HG02852 (cell line): Measurements from ENCODE around the gene METTL15.
"Not testable (repeated sequence)": the region's sequence is repeated elsewhere in the genome, so short reads cannot be mapped to it uniquely, and the experiment has no call there.

Experiments used
- ATAC-seq: cut with Tn5 transposase; IDR thresholded peaks from one replicate; pipeline ENCODE4 v1.9.1; 2021; ENCODE audit warnings: mild to moderate bottlenecking, moderate library complexity; ENCODE audit not compliant: unreplicated experiment

The METTL15 gene

DNA sequence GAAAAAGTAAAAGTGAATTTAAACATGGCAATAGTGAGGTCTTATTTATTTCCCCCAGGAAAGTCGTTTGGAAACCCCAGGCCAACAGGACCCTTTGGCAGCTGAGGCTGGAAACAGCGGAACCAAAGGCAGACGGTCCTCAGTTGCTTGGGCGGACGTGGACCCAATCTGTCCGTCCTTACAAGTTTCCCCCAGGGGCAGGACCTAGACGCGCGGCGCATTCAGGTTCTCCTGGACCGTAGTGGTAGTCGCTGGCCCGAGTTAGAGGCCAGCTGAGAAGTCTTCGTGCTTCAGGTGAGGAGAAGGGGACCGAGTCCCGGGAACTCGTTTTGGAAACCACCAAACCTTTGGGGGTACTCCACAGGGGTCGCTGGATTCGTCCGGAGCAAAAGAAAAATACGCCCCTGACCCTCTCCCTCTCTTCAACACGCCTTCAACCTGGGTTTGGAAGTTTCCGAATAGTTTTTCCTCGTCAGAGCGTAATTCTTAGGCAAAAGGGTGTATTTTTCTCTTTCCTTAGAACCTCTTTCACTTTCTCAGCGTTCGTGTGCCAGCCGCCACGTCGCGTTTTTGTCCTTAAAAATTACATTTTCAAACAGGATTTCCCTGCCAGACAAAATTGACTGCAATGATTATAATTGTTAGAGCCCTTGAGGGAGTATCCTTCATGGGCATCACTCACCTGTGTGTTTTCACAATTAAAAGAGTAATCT lies 2.1 kb downstream of the METTL15 start:
- ATAC-seq: peak; percentile 37

DNA sequence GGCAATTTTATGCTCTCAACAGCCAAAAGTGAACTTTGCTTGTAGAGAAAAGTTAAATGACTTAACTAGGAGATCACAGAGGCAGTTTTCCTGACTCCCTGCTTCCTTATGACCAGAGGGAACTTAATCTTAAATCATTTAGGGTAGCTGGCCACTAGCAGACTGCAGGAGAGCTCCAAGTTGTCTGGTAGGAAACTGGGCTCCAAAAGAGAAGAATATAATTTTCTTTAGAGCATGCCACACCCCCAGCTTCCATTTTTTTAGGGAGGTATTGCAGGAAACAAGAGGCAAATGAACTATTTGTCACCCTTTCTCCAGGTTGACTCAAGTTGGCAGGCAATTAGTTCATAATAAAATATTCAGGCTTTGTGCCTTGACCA lies 2.6 kb downstream of the METTL15 start:
- ATAC-seq: no peak

GRCh38 chr11:28114116-28114515 lies 5.9 kb downstream of the METTL15 start:
- ATAC-seq: no peak

GRCh38 chr11:28114731-28115130 lies 6.5 kb downstream of the METTL15 start:
- ATAC-seq: no peak

- no peak for ATAC-seq
Observed at GRCh38 chr11:28117712-28118111, 9.5 kb downstream of the METTL15 start.

DNA sequence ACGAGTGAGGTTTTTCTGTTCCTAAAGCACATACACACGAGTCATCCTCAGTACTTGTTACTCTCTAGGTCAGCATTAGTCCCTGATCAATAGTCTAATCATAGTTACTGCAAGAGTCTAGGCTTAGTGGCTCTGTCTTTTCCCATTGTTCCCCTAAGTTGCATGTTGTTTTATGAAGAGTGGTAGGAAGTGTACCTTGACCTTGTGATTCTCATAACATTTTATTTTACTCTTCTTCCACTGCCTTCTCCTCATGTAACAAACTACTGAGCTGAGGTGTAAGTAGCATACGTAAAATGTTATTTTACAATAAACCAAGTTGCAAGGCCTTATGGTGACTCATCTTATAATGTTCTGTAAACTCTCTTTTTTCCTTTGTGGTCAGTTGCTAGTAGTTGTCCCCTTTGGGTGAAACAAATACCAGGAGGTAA lies 15.0 kb downstream of the METTL15 start:
- no peak for ATAC-seq

GRCh38 chr11:28132548-28132947 lies 24.4 kb downstream of the METTL15 start:
- no peak for ATAC-seq

DNA sequence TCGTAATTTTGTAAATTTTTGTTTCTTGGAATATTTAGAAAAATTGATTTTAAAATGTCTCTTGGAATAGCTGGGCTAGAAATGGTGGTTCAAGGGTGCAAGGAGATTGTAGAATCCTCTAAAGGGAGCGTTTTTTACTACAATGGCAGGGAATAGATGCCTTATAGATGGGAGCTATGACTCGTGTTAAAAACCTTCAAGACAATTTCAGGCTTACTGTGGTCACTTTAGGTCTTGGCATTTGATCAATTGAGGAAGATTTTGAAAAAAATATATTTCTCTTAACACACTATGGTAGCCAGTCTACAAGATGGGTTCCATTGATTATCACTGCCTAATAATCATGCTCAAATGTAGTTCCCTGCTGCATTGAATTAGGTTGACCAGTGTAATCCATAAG lies 25.0 kb downstream of the METTL15 start:
- no peak for ATAC-seq

- ATAC-seq: not testable (repeated sequence)
Observed at GRCh38 chr11:28136157-28136556, 28.0 kb downstream of the METTL15 start.

- ATAC-seq: no peak
Observed at GRCh38 chr11:28137366-28137765, 29.2 kb downstream of the METTL15 start.

GRCh38 chr11:28137832-28138231 lies 29.6 kb downstream of the METTL15 start:
- ATAC-seq: no peak

DNA sequence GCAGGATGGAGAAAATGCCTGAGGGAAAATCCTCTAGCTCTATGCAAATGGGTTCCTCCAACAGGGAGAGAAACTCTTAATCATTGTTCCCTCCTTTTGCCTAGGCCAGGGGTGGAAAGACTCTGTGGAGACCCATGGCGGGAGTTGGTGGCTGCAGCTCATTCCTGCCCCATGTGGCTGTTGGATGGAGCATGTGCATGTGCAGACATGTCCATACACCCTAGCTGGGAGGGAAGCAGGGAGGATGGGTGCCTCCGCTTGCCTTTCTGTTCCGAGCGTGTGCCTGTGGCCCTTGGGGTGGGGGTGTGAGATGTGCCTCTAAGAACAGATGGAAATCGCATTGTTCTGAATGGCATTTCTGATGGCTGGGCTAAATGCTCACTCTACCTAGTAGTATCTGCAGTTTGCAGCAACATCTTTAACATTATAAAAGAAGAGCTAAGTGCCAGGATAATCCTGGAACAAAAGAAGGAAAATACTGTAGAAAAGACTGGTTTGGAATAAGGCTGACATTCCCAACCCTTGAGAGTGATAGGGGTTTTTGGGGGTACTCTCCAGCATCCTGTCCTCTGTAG lies 31.7 kb downstream of the METTL15 start:
- ATAC-seq: no peak

GRCh38 chr11:28140689-28141455 lies 32.7 kb downstream of the METTL15 start:
- ATAC-seq: no peak

DNA sequence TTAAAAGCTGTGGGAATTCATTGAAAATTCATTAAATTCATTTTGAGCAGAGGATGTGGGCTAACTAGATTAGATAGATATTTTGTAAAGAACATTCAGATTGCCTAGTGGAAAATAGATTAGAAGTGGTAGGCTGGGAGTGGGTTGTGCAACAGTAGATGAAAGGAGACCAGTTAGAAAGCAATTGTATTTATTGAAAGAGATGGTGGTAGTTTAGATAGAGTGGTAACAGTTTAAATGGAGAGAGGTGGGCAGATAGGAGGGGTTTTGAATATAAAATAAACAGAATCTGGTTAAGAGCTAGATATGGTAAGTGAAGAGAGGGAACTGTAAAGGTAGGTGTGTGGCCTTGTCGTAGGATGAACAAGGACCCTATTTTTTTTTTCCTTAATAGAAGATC lies 34.5 kb downstream of the METTL15 start:
- no peak for ATAC-seq

DNA sequence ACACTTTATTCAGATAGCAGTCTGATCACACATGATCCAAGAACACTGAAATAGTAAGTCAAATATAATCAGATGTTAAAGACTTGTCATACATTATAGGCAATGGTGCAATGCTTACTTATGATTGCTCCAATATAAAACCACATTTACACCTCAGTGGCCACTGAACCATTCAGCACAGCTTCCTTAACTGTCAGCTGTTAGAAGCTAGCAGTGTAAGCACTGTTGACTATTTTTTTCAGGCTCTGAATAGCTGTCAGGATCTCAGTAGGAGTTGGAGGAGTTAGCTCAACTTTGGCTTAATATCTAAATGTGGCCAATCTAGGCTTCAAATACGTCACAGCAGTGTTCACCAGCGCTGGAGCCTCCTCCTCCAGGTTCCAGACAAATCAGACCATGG lies 36.6 kb downstream of the METTL15 start:
- ATAC-seq: no peak

- ATAC-seq: no peak
Observed at GRCh38 chr11:28146123-28146751, 38.0 kb downstream of the METTL15 start.

DNA sequence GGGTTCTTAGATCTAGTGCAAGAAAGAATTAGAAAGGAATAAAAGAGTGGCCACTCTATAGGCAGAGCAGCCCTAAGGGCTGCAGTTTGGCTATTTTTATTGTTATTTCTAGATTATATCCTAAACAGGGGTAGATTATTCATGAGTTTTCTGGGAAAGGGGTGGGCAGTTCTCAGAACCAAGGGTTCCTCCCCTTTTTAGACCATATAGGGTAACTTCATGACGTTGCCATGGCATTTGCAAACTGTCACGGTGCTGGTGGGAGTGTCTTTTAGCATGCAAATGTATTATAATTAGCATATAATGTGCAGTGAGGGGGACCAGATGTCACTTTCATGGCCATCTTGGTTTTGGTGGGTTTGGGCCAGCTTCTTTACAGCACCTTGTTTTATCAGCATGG lies 44.6 kb downstream of the METTL15 start:
- no peak for ATAC-seq

DNA sequence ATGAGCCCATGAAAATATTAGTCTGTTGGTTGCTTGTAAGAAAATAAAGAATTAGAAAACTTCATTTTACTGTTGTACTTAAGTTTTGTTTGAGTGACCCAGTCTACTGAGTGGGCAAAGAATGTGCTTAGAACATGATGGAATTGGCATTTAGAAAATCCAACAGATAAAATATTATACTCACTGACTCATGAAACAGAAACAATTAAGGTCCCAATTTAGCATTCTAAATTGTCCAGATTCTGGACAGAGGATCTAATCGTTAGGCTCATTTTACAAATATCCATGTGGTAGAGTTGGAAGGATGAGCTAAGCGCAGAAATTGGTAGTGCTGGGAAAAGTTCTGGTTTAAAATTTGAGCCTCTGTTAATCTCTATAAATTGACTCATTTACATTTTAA lies 45.4 kb downstream of the METTL15 start:
- no peak for ATAC-seq

- no peak for ATAC-seq
Observed at GRCh38 chr11:28168718-28169117, 60.5 kb downstream of the METTL15 start.

DNA sequence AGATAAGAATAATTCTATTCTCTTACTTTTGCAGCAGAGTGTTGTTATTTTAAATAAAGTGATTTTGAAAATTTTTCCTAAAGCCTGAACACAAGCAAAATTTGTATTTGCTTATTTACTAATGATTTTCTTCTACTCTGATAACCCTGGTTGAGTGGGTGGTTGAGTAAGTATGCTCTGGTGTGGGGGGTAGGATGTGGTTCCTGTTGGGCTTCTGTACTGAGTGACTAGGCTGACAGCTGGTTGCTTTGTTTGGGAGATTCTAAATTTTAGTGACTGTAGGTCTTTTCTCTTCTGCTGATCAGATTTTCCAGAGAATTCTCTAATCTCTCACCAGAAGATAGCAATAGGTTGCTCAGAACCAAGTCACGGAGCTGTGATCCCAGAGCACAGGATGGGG lies 61.6 kb downstream of the METTL15 start:
- peak; percentile 84 for ATAC-seq

DNA sequence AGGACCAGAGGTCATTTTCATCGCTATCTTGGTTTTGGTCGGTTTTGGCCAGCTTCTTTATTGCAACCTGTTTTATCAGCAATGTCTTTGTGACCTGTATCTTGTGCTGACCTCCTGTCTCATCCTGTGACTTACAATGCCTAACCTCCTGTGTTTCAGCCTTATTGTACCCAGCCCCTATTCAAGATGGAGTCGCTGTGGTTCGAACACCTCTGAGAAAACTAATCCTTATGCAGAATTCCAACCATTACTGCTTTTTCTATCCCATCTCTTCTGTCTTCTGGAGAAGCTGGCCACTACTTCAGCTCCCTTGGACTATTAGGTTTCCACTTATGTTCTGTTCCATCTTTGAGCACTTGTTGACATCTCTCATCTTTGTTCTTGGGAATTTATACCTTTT lies 62.6 kb downstream of the METTL15 start:
- no peak for ATAC-seq

DNA sequence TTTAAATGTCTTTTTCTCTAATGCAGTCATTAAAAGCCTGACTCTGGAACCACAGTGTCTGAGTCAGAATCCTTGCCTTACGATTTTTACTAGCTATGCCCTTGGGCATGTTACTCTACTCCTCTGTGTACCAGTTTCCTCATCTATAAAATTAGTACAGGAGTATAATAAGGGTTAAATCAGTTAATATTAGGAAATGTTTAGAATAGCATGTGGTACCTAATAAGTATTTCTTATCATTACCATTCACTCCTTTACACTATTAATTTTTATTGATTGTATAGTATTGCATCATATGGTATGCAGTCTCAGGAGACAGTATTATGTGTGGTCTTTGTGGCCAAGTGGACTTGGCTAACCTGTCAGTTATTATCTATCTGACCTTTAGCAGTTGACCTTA lies 68.2 kb downstream of the METTL15 start:
- ATAC-seq: no peak
